GM12891 (cell line): ENCODE results near the gene PEPD.

ENCODE experiments used
- DNase-seq: peaks from one replicate; pipeline ENCODE4 v3.0.0; 2011; ENCODE audit warnings: low spot score; ENCODE audit not compliant: insufficient read length
- FAIRE-seq: peaks from 2 replicates; lab custom pipeline; 2011; peaks lifted over from hg19 to GRCh38; lab: Jason Lieb, UNC
- PAX5 ChIP-seq: IDR thresholded peaks from 2 replicates; pipeline ENCODE4 v1.6.1; 2011; ENCODE audit warnings: low read length, moderate library complexity, mild to moderate bottlenecking; ENCODE audit not compliant: insufficient read depth, severe bottlenecking
- POLR2A ChIP-seq: IDR thresholded peaks from 2 replicates; pipeline ENCODE4 v1.6.1; 2011; ENCODE audit warnings: low read depth, low read length, control low read depth
- POLR2AphosphoS5 ChIP-seq: IDR thresholded peaks from 2 replicates; pipeline ENCODE4 v1.6.1; 2011; ENCODE audit warnings: low read depth, low read length, control low read depth
- POU2F2 ChIP-seq: IDR thresholded peaks from 2 replicates; pipeline ENCODE4 v1.6.1; 2011; ENCODE audit warnings: low read depth, mild to moderate bottlenecking, control low read depth, low read length, moderate library complexity
- SPI1 ChIP-seq: IDR thresholded peaks from 2 replicates; pipeline ENCODE4 v1.6.1; 2011; ENCODE audit warnings: low read depth, low read length, control low read depth
- TAF1 ChIP-seq: IDR thresholded peaks from 2 replicates; pipeline ENCODE4 v1.6.1; 2011; ENCODE audit warnings: low read depth, low read length, control low read depth

PEPD gene

GRCh38 chr19:33343859-33344572 lies 177.6 kb downstream of the PEPD start:
- no peak for FAIRE-seq
- no peak for DNase-seq
- TF ChIP-seq SPI1, result no peak
- TF ChIP-seq POLR2AphosphoS5, result no peak
- no peak for TF ChIP-seq POLR2A
- TF ChIP-seq TAF1, result no peak
- no peak for TF ChIP-seq PAX5
- TF ChIP-seq POU2F2, result no peak

DNA sequence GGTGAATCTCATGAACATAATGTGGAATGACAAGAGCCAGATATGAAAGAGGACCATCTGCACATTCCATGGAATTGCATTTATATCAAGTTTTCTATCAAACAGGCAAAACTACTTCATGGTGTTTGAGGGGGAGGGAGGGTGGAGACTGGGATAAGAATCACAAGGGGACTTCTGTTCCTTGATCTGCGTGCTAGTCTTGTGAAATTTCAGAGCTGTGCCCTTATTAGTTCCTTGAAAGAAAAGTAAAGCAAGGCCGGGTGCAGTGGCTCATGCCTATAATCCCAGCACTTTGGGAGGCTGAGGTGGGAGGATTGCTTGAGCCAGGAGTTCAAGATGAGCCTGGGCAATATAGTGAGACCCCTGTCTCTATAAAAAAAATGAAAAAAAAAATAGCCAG lies 178.3 kb downstream of the PEPD start:
- no peak for DNase-seq
- no peak for FAIRE-seq
- TF ChIP-seq POLR2A, result no peak
- TF ChIP-seq POU2F2, result no peak
- no peak for TF ChIP-seq TAF1
- no peak for TF ChIP-seq POLR2AphosphoS5
- TF ChIP-seq SPI1, result no peak
- TF ChIP-seq PAX5, result no peak

DNA sequence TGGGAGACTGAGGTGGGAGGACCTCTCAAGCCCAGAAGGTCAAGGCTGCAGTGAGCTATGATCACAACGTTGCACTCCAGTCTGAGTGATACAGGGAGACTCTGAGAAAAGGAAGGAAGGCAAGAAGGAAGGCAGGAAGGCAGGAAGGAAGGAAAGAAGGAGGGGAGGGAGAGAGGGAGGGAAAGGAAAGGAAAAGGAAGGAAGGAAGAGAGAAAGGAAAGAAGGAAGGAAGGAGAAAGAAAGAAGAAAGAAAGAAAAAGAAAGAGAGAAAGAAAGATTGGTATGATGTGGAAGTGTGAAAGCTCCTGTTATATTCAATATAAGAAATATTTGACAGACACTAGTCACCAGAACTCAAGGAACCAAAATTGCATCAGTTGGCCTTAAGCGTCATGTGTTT lies 180.6 kb downstream of the PEPD start:
- FAIRE-seq (no peak), DNase-seq (no peak)
- TF ChIP-seq PAX5 (no peak), POLR2A (no peak), SPI1 (no peak), POLR2AphosphoS5 (no peak), TAF1 (no peak), POU2F2 (no peak)

- FAIRE-seq (no peak), DNase-seq (no peak)
- no peak for TF ChIP-seq POU2F2
- TF ChIP-seq POLR2A, result no peak
- no peak for TF ChIP-seq POLR2AphosphoS5
- no peak for TF ChIP-seq PAX5
- TF ChIP-seq SPI1, result no peak
- TF ChIP-seq TAF1, result no peak
These were observed 182.3 kb downstream of the PEPD start for GRCh38 chr19:33339016-33339984.
